RPMI8226 (cell line): ENCODE measurements around the gene DENND6B.

ENCODE experiments used
- DNase-seq: peaks from one replicate; pipeline ENCODE4 v3.0.0-alpha.2; 2015

The DENND6B gene

GRCh38 chr22:50300620-50301257 is 26.1 kb downstream of the DENND6B start:
- no peak for DNase-seq

DNA sequence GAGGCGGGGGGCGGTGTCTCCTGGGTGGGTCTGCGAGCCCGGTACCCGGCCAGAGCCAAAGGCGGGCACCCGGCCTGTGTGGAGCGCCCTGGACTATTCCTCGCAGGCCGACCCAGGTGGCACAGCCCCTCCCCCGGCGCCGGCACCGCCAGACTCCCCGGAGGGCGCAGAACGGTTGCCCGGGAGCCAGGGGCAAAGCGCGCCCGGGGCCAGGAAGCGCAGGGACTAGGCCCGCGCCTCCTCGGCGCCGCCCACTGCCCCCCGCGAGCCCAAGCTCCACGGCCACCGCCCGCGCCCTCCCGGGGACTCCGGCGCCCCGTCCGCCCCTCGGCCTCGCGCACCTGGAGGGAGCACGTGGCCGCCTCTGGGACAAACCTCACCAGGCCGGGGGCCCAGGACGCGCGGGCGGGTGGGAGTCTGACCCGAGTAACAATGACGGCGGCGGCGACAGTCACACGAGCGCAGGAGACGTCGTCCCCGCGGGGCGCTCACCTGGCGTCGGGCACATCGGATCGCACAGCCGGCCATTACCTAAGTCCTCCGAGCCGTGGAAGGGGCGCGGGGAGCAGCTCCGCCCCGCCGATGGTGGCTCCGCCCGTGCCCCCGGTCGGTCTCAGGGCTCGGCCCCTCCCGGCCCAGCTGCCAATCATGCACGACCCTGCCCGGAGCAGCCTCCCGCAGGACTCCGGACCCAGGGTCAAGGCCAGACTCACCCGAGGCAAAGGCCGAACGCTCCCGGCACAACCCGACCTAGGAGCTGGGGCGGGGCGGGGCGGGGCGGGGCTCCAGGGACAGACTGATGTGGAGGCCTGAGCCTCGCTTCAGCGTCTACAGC is 26.8 kb downstream of the DENND6B start:
- DNase-seq, result peak; percentile 38

- no peak for DNase-seq
Observed at GRCh38 chr22:50298937-50299784, 27.7 kb downstream of the DENND6B start.

GRCh38 chr22:50298266-50298637 is 28.6 kb downstream of the DENND6B start:
- no peak for DNase-seq

DNA sequence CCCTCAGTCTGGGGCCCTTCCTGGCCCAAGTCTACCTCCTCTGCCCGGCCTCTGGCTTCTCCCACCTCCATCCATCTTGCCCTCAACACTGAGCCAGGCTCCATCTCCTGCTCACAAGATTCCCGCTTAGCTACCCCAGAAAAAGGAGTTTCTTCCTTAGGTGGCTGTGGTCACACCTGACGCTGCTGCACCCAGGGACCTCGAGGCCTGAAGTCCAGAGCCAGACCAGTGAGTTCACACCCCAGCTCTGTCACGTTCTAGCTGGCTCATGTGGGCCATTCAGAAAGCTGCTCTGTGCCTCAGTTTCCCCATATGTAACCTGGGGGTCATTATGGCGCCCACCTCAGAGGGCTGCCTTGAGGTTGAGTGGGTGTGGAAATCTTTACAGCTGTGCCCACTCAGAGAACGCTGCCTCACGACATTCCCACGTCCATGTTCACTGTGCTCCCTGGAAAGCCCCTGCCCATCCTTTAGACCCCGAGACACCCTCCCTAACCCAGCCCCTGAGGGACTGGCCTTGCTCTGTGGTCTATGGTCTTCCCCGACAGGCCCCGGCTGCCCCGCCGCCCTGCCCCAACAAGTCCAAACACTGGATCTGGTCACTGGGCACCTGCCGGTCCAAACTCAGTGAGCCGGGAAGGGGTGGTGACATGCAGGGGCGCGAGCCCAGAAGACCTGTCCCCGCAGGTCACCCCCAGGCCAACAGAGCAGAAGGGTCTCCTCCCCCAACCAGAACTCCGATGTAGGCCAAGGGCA is 29.1 kb downstream of the DENND6B start:
- DNase-seq, result no peak

- no peak for DNase-seq
Observed at GRCh38 chr22:50296658-50297490, 29.9 kb downstream of the DENND6B start.

GRCh38 chr22:50294319-50294656 is 32.5 kb downstream of the DENND6B start:
- DNase-seq, result no peak

GRCh38 chr22:50293441-50294318 is 33.1 kb downstream of the DENND6B start:
- DNase-seq, result no peak

DNA sequence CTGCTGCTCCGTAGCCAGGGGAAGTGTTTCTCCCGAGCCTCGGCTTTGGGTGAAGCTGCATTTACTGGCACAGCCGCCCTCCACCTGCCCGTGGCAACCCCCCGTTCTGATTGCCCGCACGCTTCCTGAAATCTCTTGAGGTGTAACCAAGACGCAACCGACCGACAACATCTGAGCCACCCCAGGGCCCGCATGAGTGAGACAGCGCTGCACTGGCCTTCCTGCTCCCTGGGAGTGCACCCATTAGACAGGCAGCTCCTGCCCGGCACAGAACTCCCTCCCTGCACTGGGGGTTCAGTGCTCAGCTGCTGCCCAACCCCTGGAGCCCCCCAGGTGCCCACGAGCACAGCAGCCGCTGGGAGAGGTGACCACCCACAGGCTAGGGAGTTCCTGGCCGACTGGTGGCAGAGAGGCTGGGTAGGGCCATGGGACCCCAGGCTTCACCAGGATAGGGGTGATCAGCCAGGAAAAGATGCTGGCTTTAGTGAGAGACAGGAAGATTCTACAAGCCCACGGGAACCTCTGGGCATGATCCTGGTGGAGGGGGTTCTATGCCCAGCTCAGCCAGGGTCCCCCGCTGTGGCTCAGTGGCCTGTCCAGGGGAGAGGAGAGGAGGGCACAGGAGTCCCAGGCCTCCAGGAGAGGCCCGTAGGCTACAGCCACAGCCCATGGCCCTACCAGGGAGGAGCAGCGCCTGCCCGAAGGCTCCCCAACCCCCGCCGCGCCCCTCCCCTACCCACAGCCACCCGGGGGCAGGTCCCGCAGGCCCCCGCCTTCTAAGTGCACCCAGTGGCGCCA is 34.0 kb downstream of the DENND6B start:
- DNase-seq, result no peak

- no peak for DNase-seq
Observed at GRCh38 chr22:50289942-50290630, 36.7 kb downstream of the DENND6B start.

- DNase-seq, result no peak
Observed at GRCh38 chr22:50289151-50289941, 37.5 kb downstream of the DENND6B start.

GRCh38 chr22:50287731-50288130 is 39.1 kb downstream of the DENND6B start:
- no peak for DNase-seq

- DNase-seq, result no peak
Observed at GRCh38 chr22:50286701-50287318, 40.0 kb downstream of the DENND6B start.

GRCh38 chr22:50286275-50286674 is 40.5 kb downstream of the DENND6B start:
- DNase-seq, result no peak

GRCh38 chr22:50285568-50286229 is 41.1 kb downstream of the DENND6B start:
- DNase-seq, result no peak

GRCh38 chr22:50284479-50284878 is 42.3 kb downstream of the DENND6B start:
- DNase-seq, result no peak

GRCh38 chr22:50283821-50284220 is 43.0 kb downstream of the DENND6B start:
- DNase-seq, result no peak
